ENCODE results near the gene MAPK8.
A peak's percentile ranks its signal among the peaks of the same experiment; 100 is the strongest.
"Not testable (repeated sequence)": the region's sequence is repeated elsewhere in the genome, so short reads cannot be mapped to it uniquely, and the experiment has no call there.

The MAPK8 gene

DNA sequence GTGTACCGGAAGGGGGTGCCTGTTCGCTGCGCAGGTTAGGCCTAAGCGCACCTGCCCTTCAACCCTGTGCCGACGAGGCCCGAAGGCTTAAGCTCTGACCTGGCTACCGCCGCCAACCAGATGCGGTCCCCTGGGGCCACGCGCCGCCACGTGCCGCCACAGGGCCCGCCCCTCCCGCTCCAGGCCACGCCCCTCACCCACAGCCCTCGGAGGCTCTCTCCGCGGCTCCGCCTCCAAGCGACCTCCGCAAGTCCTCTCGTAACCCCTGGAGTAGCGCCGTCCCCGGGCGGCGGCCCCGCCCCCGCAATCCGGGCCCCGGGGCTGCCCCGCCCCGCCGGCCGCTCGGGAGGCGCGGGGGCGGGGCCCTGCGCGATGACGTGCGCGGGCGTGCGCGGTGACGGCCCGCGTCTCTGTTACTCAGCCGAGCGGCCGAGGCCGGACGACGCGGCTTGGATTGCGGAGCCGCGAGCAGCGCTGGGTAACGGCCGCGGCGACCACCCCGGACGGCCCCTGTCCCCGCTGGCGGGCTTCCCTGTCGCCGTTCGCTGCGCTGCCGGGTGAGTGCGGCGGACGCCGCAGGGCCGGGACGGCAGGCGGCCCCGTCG lies at the start of gene MAPK8:
Gene MAPK8, plus strand, starts transcription at position 413 of the 605 bp plus-strand sequence. CDS start 94,984 bp downstream, outside the sequence.
- DNase-seq, result peak; percentile 93
- ATAC-seq, result peak; percentile 90

DNA sequence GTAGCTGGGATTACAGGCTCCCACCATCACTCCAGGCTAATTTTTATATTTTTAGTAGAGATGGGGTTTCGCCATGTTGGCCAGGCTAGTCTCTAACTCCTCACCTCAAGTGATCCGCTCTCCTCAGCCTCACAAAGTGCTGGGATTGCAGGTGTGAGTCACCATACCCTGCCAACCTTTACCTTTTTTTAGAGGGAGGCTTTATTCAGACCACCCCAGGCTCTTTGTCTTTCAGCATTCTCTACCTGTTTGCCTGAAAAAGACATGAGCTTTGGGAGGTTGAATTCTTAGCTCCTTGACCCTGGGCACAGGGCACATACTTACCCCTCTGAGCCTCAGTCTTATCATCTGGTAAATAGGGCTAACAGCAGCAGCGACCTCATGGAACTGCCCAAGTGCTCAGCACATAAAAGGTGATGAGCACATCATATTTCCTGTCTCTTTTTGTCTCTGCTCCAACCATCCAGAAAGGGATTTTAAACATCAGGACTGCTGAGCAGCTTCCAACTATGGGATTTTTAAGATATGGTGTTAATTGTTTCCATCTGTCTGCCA lies 49.0 kb upstream of the MAPK8 start:
- ATAC-seq (no peak), DNase-seq (no peak)

DNA sequence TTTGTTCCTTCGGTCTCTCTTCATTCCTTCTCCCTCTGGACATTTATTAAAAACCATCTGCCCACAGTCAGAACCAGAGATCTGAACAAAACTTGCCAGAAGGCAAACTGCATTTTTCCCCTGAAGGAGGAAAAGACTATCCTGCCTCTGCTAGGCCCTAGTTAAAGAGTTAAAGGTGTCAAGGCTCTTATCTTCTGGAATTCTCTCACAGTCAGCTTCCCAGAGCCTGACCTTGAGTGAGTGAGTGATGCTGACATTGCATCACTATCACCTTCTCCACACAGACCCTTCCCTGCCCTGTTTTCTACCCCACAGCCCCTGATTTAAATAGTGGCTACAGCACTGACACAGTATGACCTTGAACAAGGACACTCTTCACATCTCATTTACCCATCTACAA lies 48.4 kb upstream of the MAPK8 start:
- DNase-seq (no peak), ATAC-seq (no peak)

DNA sequence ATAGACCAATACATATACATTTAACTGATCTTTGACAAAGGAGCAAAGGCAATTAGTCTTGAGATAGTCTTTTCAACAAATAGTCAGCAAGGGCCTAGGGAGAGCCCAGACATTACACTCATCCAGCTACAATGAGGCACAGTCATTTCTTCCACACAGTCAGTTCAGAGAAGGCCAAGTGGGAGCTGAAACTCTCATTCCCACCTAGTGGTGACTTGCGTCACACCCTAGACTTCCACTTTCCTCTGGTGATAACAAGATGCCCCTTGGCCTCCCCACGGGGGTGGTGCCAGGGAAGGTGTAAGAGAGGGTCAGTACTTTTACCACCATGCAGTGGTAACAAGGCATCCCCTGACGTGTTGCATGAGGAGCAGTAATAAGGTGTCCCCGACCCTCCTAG lies 39.9 kb upstream of the MAPK8 start:
- ATAC-seq (peak; percentile 91), DNase-seq (no peak)

DNA sequence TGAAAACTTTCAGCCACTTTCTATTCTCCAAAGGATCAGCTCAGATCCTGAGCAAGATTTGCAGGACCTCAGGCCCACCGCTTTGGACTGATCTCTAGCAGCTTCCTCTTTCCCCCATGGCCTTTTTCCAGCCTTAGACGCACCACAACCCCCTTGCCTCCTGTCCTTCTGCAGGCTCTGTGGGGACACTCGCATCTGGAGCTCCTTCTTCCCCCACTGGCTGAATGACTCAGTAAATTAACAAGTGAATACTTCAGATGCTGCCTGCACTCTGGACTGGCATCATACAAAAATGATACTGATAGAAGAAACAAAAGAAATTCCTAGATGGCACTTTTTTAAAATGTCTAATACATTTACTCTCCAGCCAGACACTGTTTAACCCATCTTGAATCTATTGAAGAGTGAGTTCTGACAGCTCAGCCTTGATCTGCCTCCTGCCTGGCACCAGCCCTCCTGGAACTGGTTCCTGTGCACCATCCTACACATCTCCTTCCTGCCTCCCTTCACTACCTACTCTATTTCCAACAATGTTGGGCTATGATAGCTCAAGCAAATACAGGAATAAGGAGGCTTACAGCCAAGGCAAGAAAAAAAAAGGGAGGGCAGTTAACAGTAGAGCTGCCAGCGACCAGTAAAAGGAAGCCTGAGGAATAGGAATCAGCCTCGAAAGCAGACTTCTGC lies 35.3 kb upstream of the MAPK8 start:
- ATAC-seq, result no peak
- no peak for DNase-seq

DNA sequence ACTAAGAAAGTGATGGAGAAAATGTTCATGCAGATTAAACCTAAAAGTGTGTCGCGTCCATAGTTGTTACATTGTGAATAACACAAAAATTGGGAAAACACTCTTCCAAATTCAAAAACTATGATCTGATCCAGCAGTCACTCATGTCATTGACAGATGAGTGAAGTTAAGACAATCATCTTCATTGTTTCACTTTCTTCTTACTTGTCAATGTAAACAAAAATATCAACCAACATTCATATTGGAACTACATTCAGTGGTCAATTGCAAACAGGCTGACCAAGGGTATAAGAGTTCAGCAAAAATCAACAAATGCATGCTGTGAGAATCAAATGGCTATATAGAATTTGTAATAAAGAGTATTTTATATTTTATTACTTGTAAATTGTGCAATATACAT lies 33.8 kb upstream of the MAPK8 start:
- DNase-seq (no peak), ATAC-seq (no peak)

DNA sequence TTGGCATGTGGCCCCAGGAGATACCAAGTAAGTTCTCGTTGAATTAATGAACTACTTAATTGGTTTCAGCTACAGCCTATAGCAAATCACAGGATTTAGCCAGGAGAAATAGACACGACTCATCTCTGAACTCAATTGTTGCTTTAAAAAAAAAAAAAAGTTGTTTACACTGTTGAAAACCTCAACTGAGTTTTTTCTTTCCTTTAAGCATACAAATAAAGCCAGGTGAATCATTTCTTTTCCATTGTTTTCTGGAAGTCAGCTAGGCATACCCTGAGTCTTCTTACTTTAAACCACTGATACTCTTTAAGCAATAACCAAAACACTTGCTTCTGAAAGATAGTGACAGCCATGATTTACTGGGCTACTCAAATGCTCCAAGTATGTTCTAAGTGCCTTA lies 32.7 kb upstream of the MAPK8 start:
- no peak for ATAC-seq
- no peak for DNase-seq

DNA sequence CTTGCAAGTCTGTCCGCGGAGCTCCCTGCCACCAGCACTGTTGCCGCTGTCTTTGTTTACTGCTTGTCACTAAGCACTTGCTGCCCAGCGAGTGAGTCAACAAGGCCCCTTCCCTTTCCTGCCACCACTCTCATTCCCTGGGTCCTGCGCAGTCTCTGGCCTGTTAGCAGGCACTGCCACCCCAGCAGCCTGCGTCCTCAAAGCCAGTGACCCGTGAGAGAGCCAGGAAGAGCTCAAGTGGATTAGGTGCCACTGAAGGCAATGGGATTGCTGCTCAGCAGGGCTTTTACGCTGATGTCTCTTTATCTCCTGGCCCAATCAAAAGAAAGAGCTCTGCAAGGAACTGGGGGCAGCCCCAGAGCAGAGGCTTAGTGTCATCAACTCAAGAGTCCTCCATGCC lies 31.8 kb upstream of the MAPK8 start, which contains the start of gene FRMPD2:
Gene FRMPD2, minus strand, starts transcription at position 61 of the 400 bp plus-strand sequence. CDS start 129 bp downstream, outside the sequence.
- ATAC-seq (no peak), DNase-seq (no peak)

DNA sequence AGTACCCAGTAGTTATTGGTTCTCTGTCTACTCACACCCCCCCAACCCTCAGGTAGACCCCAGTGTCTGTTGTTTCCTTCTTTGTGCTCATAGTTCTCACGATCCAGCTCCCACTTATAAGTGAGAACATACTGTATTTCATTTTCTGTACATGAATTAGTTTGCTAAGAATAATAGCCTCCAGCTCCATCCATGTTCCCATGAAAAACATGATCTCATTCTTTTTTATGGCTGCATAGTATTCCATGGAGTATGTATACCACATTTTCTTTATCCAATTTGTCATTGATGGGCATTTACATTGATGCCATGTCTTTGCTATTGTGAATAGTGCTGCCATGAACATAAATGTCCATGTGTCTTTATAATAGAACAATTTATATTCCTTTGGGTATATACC lies 29.4 kb upstream of the MAPK8 start:
- DNase-seq (no peak), ATAC-seq (no peak)

DNA sequence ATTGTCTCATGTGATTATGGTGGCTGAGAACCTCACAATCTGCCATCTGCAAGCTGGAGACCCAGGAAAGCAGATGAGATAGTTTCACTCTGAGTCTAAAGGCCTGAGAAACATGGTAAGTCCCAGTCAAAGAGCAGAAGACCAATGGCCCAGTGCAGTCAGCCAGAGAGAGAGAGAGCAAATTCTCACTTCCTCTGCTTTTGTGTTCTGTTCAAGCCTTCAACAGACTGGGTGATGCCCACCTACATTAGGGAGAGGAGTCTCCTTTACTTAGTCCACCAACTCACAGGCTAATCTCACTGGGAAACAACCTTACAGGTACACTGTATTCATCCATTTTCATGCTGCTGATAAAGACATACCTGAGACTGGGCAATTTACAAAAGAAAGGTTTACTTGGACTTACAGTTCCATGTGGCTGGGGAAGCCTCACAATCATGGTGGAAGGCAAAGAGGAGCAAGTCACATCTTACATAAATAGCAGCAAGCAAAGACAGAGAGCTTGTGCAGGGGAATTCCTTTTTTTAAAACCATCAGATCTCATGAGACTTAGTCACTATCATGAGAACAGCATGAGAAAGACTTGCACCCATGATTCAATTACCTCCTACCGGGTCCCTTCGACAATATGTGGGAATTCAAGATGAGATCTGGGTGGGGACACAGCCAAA lies 27.3 kb upstream of the MAPK8 start:
- ATAC-seq (no peak), DNase-seq (no peak)

DNA sequence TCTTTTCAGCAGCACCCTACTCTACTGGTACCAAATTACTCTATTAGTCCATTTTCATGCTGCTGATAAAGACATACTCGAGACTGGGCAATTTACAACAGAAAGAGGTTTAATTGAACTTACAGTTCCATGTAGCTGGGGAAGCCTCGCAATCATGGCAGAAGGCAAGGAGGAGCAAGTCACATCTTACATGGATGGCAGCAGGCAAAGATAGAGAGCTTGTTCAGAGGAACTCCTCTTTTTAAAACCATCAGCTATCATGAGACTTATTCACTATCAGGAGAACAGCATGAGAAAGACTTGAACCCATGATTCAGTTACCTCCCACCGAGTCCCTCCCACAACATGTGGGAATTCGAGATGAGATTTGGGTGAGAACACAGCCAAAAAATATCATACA lies 24.8 kb upstream of the MAPK8 start:
- DNase-seq, ATAC-seq: not testable (repeated sequence)

DNA sequence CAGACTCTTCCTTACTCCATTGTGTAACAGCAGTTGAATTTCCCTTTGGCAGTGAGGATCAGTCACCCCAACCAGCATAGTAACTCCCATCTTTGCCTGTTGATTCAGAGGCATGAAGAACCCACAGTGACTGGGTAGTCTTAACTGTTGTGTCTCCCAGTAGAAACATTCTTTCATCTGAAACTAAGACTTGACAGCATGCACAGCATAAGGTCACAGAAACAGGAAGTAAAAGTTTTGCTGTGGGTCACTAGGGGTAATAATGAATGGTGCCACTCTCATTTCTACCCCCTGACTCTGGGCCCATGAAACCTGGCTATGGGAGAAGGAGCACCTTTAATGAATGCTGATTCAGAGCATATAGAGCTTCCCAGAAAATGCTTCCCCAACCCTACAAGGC lies 23.6 kb upstream of the MAPK8 start:
- DNase-seq (no peak), ATAC-seq (no peak)

DNA sequence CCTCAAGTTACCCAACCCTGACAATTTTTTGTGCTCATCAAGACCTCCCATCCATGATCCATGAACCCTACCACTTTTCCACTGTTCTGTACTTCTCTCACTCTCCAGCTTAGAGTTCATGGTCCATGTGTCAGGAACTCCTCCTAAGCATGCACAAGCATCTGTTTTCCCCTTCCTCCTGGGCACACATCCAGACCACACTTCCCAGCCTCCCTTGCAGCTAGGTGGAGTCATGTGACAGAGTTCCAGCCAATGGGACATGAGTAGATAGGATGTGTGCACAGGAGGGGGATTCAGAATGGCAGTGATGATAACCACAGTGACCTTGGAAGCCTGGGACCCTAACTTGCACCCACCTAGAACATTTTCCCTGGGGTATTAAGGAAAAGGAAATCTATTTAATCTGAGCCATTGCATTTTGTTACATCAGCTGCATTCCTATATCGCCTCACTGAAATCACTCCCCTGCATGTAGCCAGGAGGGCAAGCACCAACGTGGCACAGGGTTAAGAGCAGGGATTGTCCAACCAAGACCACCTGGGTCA lies 22.4 kb upstream of the MAPK8 start:
- DNase-seq (no peak), ATAC-seq (no peak)

DNA sequence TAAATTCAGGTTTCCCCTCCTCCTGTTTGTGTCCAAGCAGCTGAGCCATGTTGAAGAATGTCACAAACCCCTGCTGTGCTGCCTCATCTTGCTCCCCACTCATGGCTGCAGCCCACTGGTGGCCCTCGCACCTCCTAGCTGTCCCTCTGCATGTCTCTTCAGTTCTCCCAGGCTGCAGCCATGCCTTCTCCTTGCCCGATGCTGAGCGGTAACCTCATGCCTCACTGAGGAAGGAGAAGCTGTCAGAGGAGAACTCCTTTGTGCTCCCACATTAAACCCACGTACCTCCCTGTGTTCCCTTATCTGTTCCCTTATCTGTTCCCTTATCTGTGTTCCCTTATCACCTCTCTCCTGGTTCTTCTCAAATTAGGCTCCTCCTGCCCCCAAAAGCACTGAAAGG lies 21.7 kb upstream of the MAPK8 start:
- DNase-seq, result no peak
- no peak for ATAC-seq

DNA sequence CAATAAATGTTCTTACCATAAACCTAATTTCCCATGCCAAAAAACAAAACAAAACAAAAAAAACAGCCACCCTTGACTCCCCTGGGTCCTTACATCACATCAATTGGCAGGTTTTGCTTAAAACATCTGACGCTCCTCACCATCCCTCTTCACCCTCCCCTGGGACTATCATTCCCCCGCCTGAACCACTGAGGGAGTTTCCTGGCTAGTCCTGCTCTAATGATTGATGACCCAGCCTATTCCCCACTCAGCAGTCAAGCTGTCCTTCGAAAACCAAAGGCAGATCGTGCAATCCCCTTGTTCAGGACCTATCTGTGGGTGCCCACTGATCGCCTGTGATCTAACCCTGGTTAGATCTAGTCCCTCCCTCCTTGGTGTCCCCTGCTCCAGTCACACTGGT lies 20.8 kb upstream of the MAPK8 start:
- DNase-seq, result no peak
- ATAC-seq, result no peak

DNA sequence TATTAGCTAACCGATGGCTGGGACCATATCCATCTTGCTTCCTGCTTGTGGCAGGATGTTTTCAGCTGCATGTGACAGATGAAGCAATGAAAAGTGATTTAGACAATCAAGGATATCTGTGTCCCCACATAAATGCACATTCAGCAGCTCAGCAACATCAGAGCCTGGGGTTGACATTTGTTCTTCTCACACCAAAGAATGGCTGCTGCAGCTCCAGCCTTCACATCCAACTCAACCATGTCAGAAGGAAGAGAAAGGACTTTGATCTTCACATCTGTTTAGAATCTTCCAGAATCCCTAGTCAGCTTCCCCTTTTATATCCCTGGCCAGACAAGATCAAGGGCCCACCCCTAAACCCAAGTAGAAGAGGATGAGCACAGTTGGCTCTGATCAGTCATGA lies 20.1 kb upstream of the MAPK8 start:
- DNase-seq (no peak), ATAC-seq (no peak)

DNA sequence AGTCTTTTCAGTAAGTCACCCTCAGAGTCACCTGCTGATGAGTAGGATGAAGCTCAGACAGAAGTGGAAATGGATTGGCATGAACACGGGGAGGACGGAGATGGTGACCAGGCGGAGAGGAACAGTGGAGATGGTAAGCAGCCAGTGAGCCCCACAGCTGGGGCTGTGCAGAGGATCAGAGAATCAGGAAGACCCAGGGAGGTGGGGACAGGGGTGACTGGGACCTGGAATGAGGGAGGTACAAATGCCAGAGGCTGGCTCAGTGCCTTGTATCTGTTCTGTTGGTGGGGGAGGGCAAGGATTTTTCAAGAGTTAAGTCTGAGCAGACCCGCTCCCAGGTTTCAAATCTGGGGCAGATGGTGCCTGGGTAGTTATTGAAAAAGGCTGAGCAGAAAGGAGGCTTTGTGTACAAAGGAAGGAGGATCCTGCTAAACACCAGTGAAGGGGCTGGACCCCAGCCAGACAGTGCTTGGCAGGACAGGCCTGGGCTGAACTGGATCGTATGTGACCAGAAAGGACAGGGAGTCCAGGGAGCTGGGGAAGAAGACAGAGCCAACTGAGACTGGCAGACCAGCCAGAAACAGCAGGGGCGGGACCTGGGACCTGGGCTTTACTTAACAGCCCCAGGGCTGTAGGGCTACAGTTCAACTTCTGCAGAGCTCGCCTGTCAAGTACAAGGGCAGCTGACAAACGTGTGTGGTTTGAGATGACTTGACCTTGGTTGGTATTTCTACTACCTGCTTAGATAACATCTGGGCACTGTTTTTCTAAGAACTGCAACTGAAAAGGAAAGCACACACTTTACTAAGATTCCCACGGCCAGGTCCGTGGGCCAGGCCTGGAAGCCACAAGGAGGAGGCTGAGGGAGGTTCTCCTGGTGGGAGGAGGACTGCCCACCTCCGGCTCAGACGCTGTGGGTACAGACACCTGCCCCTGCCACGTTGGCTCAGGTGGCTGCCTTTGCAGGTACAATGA lies 18.8 kb upstream of the MAPK8 start:
- no peak for ATAC-seq
- DNase-seq, result no peak

DNA sequence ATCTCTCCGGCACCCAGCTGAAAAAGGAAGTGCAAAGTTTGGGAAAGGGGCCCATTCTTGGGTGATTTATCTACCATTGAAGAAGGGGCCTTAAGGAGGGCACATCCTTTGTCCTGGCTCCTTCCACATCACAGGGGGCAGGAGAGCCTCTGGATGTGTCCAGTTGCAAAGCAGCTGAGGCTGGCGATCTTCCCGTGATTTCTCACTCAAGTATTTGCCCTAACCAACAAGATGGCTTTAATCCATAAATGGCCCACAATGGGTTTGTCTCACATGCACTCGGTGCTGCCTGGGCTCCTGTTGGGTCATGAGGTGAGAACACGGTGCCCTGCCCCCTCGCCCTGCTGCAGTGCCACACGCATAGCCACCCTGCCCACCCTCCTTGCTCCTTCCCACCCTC lies 17.8 kb upstream of the MAPK8 start:
- ATAC-seq, result no peak
- DNase-seq, result no peak

DNA sequence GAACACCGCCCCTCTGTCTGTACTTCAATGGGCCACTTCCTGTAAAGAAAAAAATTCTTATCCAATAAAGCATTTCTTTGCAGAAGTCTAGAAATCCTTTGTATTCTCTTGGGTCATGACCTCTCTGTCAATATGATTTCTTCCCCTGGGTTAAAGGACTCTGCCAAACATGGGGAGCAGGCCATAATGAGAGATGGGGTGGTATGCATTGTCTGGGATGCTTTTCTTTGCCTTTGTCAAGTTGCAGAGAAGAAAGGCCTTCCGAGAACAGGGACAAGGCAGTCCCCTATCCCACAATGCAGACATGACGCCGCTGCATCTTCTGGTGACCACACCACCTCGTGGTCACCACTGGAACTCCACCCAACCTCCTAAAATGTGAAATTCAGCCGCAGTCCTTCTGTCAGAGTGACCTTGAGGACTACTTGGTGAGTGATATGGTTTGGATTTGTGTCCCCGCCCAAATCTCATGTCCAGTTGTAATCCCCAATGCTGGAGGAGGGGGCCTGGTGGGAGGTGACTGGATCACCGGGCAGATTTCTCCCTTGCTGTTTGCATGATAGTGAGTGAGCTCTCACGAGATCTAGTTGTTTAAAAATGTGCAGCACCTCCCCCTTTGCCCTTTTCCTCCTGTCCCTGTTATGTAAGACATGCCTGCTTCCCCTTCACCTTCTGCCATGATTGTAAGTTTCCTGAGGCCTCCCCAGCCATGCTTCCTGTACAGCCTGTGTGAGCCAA lies 16.8 kb upstream of the MAPK8 start:
- DNase-seq (peak; percentile 52), ATAC-seq (peak; percentile 52)

DNA sequence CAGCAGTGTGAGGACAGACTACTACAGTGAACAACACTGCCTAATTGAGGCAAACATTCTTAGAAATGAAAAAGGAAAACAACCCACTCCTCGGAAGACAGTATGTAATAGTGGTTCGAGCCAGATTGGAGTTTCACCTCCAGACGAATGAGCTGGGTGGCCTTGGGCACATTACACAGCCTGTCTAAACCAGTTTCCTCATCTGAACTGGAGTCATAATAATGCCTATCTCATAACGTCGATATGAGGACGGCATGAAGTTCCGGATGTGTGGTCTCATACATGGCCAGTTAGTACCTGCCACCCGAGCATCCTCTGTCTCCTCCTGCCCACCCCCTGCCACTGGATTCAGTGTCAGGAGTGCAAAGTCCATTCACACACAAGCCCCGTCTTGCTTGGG lies 16.2 kb upstream of the MAPK8 start:
- ATAC-seq (no peak), DNase-seq (no peak)

DNA sequence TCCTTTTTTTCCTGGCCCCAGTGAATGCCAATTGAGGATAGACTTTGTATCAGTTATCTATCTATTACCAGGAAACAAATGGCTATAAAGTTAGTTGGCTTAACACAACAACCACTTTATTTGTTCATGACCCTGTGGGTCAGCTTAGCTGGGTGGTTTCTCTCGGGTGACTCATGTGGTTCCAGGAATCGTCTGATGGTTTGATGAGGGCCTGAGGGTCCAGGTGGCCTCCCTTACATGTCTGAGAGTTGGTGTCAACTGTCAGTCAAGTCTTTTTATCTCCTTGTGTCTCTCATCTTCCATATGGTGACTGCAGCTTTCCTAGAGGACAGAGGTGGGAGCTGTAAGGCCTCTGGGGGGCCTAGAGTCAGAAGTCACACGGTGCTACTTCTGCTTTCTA lies 15.3 kb upstream of the MAPK8 start:
- ATAC-seq (no peak), DNase-seq (no peak)

All from stimulated activated naive CD8-positive, alpha-beta T cell treated with anti-CD3 and anti-CD28 coated beads, Interleukin-15, Interleukin-2, amounts not matched to agents 100 U/mL and 50 U/mL, for 24 hours (primary cell).